HS-5 (cell line): ENCODE data around the gene DCUN1D2.

Source experiments
- DNase-seq: peaks from one replicate; pipeline ENCODE4 v3.0.0-alpha.2; 2012; ENCODE audit warnings: low read depth

DCUN1D2 gene

GRCh38 chr13:113423520-113424163 lies 66.9 kb downstream of the DCUN1D2 start:
- DNase-seq, result no peak

GRCh38 chr13:113422807-113423519 lies 67.5 kb downstream of the DCUN1D2 start:
- no peak for DNase-seq

GRCh38 chr13:113421673-113422270 lies 68.7 kb downstream of the DCUN1D2 start:
- no peak for DNase-seq

- no peak for DNase-seq
Observed at GRCh38 chr13:113420833-113421600, 69.5 kb downstream of the DCUN1D2 start.

- no peak for DNase-seq
Observed at GRCh38 chr13:113420232-113420631, 70.3 kb downstream of the DCUN1D2 start.

- no peak for DNase-seq
Observed at GRCh38 chr13:113419531-113420193, 70.8 kb downstream of the DCUN1D2 start.

- no peak for DNase-seq
Observed at GRCh38 chr13:113418722-113419049, 71.8 kb downstream of the DCUN1D2 start.

- DNase-seq, result no peak
Observed at GRCh38 chr13:113417836-113418721, 72.4 kb downstream of the DCUN1D2 start.

GRCh38 chr13:113417008-113417751 lies 73.3 kb downstream of the DCUN1D2 start:
- DNase-seq, result no peak

- no peak for DNase-seq
Observed at GRCh38 chr13:113415825-113416224, 74.7 kb downstream of the DCUN1D2 start.

- no peak for DNase-seq
Observed at GRCh38 chr13:113415032-113415431, 75.5 kb downstream of the DCUN1D2 start.

GRCh38 chr13:113414335-113414734 lies 76.2 kb downstream of the DCUN1D2 start:
- DNase-seq, result no peak

GRCh38 chr13:113413898-113414282 lies 76.6 kb downstream of the DCUN1D2 start:
- no peak for DNase-seq

GRCh38 chr13:113413178-113413897 lies 77.2 kb downstream of the DCUN1D2 start:
- DNase-seq, result no peak

- DNase-seq, result no peak
Observed at GRCh38 chr13:113412440-113412839, 78.1 kb downstream of the DCUN1D2 start.

- DNase-seq, result peak; percentile 64
Observed at GRCh38 chr13:113411216-113412023, 79.1 kb downstream of the DCUN1D2 start.

- DNase-seq, result peak; percentile 26
Observed at GRCh38 chr13:113410472-113411201, 79.9 kb downstream of the DCUN1D2 start.

GRCh38 chr13:113408562-113408961 lies 81.9 kb downstream of the DCUN1D2 start:
- no peak for DNase-seq
